Uterus (tissue), 2 donors: ENCODE measurements around the gene FAM237A.

ENCODE experiments used
- POLR2A ChIP-seq, 2 donors: fragments of 450-650 bp; IDR thresholded peaks; one replicate each; pipeline ENCODE4 v1.6.1; 2016; ENCODE audit warnings: antibody characterized with exemption in 2 of 2, mild to moderate bottlenecking in 1 of 2, moderate library complexity in 1 of 2
- TF ChIP-seq, protein P1 (sequence below), 4 experiments: fragments of 200-600 bp in 2 of 4; fragments of 450-650 bp in 2 of 4; sonication (generic) in 2 of 4; IDR thresholded peaks; one replicate each; pipeline ENCODE4 v1.5.1; 2016 to 2019; ENCODE audit warnings: antibody characterized with exemption in 4 of 4, mild to moderate bottlenecking in 2 of 4, moderate library complexity in 1 of 4

DNA sequence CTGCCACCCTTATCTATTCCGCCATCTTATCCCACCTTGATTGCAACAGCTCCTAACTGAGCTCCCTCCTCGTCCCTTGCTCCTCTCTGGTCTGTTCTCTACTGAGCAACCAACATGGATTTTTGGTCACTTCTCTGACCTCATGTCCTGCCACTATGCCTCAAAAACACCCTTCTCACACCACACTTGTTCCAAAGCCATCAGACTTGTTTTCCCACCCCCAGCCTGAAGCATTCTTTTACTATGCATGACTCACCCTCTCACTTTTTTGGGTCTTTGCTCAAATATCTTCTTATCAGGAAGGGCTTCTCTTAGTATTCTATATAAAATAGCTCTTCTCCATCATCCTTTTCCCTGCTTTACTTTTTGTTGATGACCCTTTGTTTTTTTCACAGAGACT lies 2.7 kb upstream of the FAM237A start:
- TF ChIP-seq POLR2A (IDR thresholded peaks at IDR 0.05), result no peak
- TF ChIP-seq, protein P1, sequence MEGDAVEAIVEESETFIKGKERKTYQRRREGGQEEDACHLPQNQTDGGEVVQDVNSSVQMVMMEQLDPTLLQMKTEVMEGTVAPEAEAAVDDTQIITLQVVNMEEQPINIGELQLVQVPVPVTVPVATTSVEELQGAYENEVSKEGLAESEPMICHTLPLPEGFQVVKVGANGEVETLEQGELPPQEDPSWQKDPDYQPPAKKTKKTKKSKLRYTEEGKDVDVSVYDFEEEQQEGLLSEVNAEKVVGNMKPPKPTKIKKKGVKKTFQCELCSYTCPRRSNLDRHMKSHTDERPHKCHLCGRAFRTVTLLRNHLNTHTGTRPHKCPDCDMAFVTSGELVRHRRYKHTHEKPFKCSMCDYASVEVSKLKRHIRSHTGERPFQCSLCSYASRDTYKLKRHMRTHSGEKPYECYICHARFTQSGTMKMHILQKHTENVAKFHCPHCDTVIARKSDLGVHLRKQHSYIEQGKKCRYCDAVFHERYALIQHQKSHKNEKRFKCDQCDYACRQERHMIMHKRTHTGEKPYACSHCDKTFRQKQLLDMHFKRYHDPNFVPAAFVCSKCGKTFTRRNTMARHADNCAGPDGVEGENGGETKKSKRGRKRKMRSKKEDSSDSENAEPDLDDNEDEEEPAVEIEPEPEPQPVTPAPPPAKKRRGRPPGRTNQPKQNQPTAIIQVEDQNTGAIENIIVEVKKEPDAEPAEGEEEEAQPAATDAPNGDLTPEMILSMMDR (IDR thresholded peaks at IDR 0.05), result no peak
